Transverse colon (tissue), 4 donors: ENCODE measurements around the gene CACYBP. TPM values are rescaled to one million over a fixed set of nuclear protein-coding genes. Genes with fewer than 3 reads are reported as not detected.
"Not testable (repeated sequence)": the region's sequence is repeated elsewhere in the genome, so short reads cannot be mapped to it uniquely, and the experiment has no call there.

Experiments used
- DNase-seq: peaks from one replicate; pipeline ENCODE4 v3.0.0-alpha.2; 2019
- H3K27ac ChIP-seq, 4 donors: fragments of 200-600 bp; sonication (generic); 2 replicates each; pipeline ENCODE4 v1.5.1; 2016 to 2018; ENCODE audit warnings: inconsistent platforms in 4 of 4
- H3K27me3 ChIP-seq: fragments of 200-600 bp; sonication (generic); 2 replicates; pipeline ENCODE4 v1.5.1; 2017; ENCODE audit warnings: inconsistent platforms
- H3K36me3 ChIP-seq, 4 donors: fragments of 200-600 bp; sonication (generic); 2 replicates each; pipeline ENCODE4 v1.5.1; 2017 to 2019; ENCODE audit warnings: inconsistent platforms in 4 of 4
- H3K4me1 ChIP-seq, 4 donors: fragments of 200-600 bp; sonication (generic); 2 replicates each; pipeline ENCODE4 v1.5.1; 2017 to 2020; ENCODE audit warnings: inconsistent platforms in 4 of 4
- H3K4me3 ChIP-seq, 4 donors: fragments of 200-600 bp; sonication (generic); 1 replicate in 1 of 4; 2 replicates in 3 of 4; pipeline versions ENCODE4 v1.5.1 to v1.6.1; 2017 to 2019; ENCODE audit warnings: inconsistent platforms in 4 of 4
- H3K9me3 ChIP-seq, 2 donors: fragments of 200-600 bp; sonication (generic); 2 replicates each; pipeline ENCODE4 v1.5.1; 2017 to 2019; ENCODE audit warnings: inconsistent platforms in 2 of 2
- CTCF ChIP-seq, 5 experiments: fragments of 200-600 bp in 3 of 5; fragments of 450-650 bp in 2 of 5; sonication (generic) in 3 of 5; IDR thresholded peaks; 1 replicate in 2 of 5; 2 replicates in 3 of 5; pipeline ENCODE4 v1.5.1; 2016 to 2017; ENCODE audit warnings: antibody characterized with exemption in 5 of 5, inconsistent platforms in 3 of 5, mild to moderate bottlenecking in 2 of 5, moderate library complexity in 1 of 5
- EP300 ChIP-seq: sonication (generic); formaldehyde crosslinking; IDR thresholded peaks from one replicate; pipeline ENCODE4 v1.6.1; 2017; ENCODE audit warnings: antibody characterized with exemption, low read depth
- POLR2A ChIP-seq: fragments of 450-650 bp; IDR thresholded peaks from one replicate; pipeline ENCODE4 v1.6.1; 2016; ENCODE audit warnings: antibody characterized with exemption, mild to moderate bottlenecking, moderate library complexity
- POLR2AphosphoS5 ChIP-seq, 3 donors: sonication (generic); formaldehyde crosslinking; IDR thresholded peaks; one replicate each; pipeline ENCODE4 v1.6.1; 2016; ENCODE audit warnings: antibody characterized with exemption in 3 of 3
- WGBS, 2 donors: methylation state at CpG; one replicate each; pipeline ENCODE4 v1.1.5; 2018; ENCODE audit warnings: low coverage in 1 of 2; 5-methylcytosine and 5-hydroxymethylcytosine counted together
- in situ Hi-C, 4 donors: fragments of 200-750 bp; cut with MboI; loops; one replicate each; pipeline versions ENCODE4 v1.15.0 to v1.15.1; 2017; ENCODE audit warnings: low sequenced_read_pairs in 3 of 4, low pct_ligation_motif_present in 1 of 4, low pct_unique_long_range_greater_than_20kb in 1 of 4
- intact Hi-C: fragments of 100-400 bp; cut with DNase I; formaldehyde crosslinking; loops from one replicate; pipeline ENCODE4 v1.15.1; 2023; ENCODE audit warnings: low total_unique reads
- total RNA-seq, 4 donors: library from RNA; depleted of rRNA; stranded (reverse); fragments of >200 nt; gene quantifications; one replicate each; pipeline ENCODE4 v1.1.0, GENCODE V29; 2016

The CACYBP gene
- total RNA-seq, 4 donors from 2014 or later: 32.9 to 741 (median 62.1) TPM

GRCh38 chr1:175023043-175023921 is 23.5 kb downstream of the CACYBP start, which contains the start of gene MRPS14:
MRPS14 (minus strand) TSS chr1:175023425; CDS start chr1:175023408, 17 bp downstream.
- Histone ChIP-seq H3K27me3 (no peaks in the 10 kb centered on the region), H3K9me3 (no peaks in the 10 kb centered on the region), H3K36me3 (no peaks in the 10 kb centered on the region), H3K4me1 (peaks cover 9 to 18% (median 13%) of the 10 kb centered on the region in 4 donors), H3K4me3 (peak within 1 kb of the TSS; percentile 74 to 96 (median 90)), H3K27ac (peak within 1 kb of the TSS; percentile 84 to 91 (median 89))
- intact Hi-C loops (no loop called here), in situ Hi-C loops (no loop called here)
- TF ChIP-seq POLR2A (peak; percentile 75), CTCF (IDR thresholded peaks at IDR 0.05) (peak in 1 of 5 experiments; percentile 17), POLR2AphosphoS5 (IDR thresholded peaks at IDR 0.05) (peak; percentile 88 to 93 (median 89)), EP300 (no peak)
- WGBS, 2 donors: 3 to 4% methylated on average over 26 to 42 of the region's 42 CpGs
- peak; percentile 98 for DNase-seq

- H3K4me3 ChIP-seq: peak overlapping the region in 3 of 4 donors; percentile 74 to 96 (median 89)
- DNase-seq, H3K9me3 ChIP-seq, H3K36me3 ChIP-seq, intact Hi-C loops, H3K27me3 ChIP-seq, in situ Hi-C loops: not testable (repeated sequence)
- peaks cover 9 to 18% (median 13%) of the 10 kb centered on the region in 4 donors for H3K4me1 ChIP-seq
- WGBS, 2 donors: 87 to 90% methylated on average over 2 of the region's 2 CpGs
- H3K27ac ChIP-seq: peak overlapping the region; percentile 84 to 91 (median 89)
These were observed 24.1 kb downstream of the CACYBP start for GRCh38 chr1:175023922-175024242.

- in situ Hi-C loops (loop anchor here in 3 of 4 donors (25.0 kb wide), 2 partner anchors 113 to 288 kb away; no protein-coding TSS in a partner anchor), intact Hi-C loops (no loop called here)
- 92 to 93% methylated on average over 2 of the region's 2 CpGs for WGBS, 2 donors
These were observed 25.0 kb downstream of the CACYBP start for GRCh38 chr1:175024773-175025172.

GRCh38 chr1:175033953-175034352 is 34.2 kb downstream of the CACYBP start:
- Histone ChIP-seq H3K4me3 (no peak overlapping the region), H3K27ac (no peak overlapping the region), H3K9me3 (no peaks in the 10 kb centered on the region), H3K27me3 (no peaks in the 10 kb centered on the region), H3K36me3 (no peaks in the 10 kb centered on the region), H3K4me1 (no peaks in the 10 kb centered on the region)
- in situ Hi-C loops (loop anchor here (10.0 to 25.0 kb wide), 4 partner anchors 91 to 291 kb away; no protein-coding TSS in a partner anchor), intact Hi-C loops (loop anchor here (5.0 to 10.0 kb wide), 3 partner anchors 91 to 281 kb away; no protein-coding TSS in a partner anchor)
- 77 to 85% methylated on average over 3 to 4 of the region's 4 CpGs for WGBS, 2 donors
- TF ChIP-seq EP300 (no peak), CTCF (IDR thresholded peaks at IDR 0.05) (no peak), POLR2A (no peak), POLR2AphosphoS5 (IDR thresholded peaks at IDR 0.05) (no peak)
- no peak for DNase-seq

More at GRCh38 chr1:175024773-175025172, 25.0 kb downstream of the CACYBP start:
- no peak for DNase-seq
- no peak overlapping the region for H3K4me3 ChIP-seq
- H3K4me1 ChIP-seq: peaks cover 9 to 18% (median 13%) of the 10 kb centered on the region in 4 donors
- H3K9me3 ChIP-seq: no peaks in the 10 kb centered on the region
- TF ChIP-seq POLR2A (no peak), POLR2AphosphoS5 (IDR thresholded peaks at IDR 0.05) (no peak)
- no peak overlapping the region for H3K27ac ChIP-seq
- H3K27me3 ChIP-seq: no peaks in the 10 kb centered on the region
- H3K36me3 ChIP-seq: no peaks in the 10 kb centered on the region

GRCh38 chr1:175034775-175035174 is 35.0 kb downstream of the CACYBP start:
- H3K27me3 ChIP-seq: no peaks in the 10 kb centered on the region
- no peak overlapping the region for H3K27ac ChIP-seq
- no peak for TF ChIP-seq POLR2AphosphoS5 (IDR thresholded peaks at IDR 0.05)
- no peak for TF ChIP-seq EP300
- TF ChIP-seq POLR2A: no peak
- no peak for TF ChIP-seq CTCF (IDR thresholded peaks at IDR 0.05)
- DNase-seq: no peak
- in situ Hi-C loops (loop anchor here (10.0 to 25.0 kb wide), 4 partner anchors 90 to 290 kb away; no protein-coding TSS in a partner anchor), intact Hi-C loops (loop anchor here (5.0 to 10.0 kb wide), 3 partner anchors 90 to 280 kb away; no protein-coding TSS in a partner anchor)
- no peak overlapping the region for H3K4me3 ChIP-seq
- H3K36me3 ChIP-seq: no peaks in the 10 kb centered on the region
- 59 to 66% methylated on average over 2 of the region's 2 CpGs for WGBS, 2 donors
- no peaks in the 10 kb centered on the region for H3K9me3 ChIP-seq
- H3K4me1 ChIP-seq: no peaks in the 10 kb centered on the region
